ENCODE data around the gene ACOX1. TPM values are rescaled to one million over a fixed set of nuclear protein-coding genes. Genes with fewer than 3 reads are reported as not detected.

ACOX1 gene
- total RNA-seq, 1 donor from 2014 or later: 35.1 TPM

DNA sequence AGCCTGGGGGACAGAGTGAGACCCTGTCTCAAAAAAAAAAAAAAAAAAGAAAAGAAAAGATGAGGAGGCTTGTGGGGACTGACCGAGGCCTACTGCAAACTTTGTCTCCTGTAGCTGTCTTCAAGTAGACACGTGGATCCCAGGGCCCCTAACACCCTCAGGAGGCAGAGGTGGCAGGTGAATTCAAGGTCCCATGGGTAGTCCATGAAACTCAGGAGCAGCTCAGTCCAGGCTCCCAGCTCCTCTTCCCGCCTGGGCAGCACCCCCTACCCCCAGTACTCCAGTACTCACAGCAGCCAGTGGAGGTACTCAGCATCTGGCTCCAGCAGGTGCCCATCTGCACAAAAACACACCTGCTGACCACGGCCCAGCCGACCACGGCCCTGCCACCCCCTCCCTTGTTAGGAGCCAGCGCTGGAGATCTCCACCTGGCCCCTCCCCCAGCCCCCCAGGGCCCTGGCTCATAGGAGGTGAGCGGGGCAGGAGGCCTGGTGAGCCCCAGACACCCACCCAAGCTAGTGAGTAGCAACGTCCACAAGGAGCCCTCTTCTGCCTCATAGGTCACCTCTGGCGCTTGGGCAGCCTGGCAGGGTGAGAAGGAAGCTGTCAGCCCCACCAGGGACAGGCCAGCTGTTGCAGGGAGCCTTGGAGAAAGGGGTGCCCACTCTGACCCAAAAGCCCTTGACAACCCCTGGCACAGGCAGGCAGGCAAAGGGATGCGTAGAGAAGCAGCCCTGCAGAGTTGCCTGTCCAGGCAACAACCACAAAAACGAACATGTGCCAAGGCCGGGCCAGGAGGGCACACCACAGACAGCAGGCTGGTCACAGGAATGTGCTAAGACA is 78.1 kb downstream of the ACOX1 start:
- TF ChIP-seq CTCF (conservative IDR thresholded peaks at IDR 0.05; ENCODE audit: low read depth, low read length): no peak
- no peak overlapping the region for H3K4me3 ChIP-seq (ENCODE audit: low read depth, low read length)
- no peak for DNase-seq (ENCODE audit: low read depth)

- no peak for TF ChIP-seq CTCF (conservative IDR thresholded peaks at IDR 0.05; ENCODE audit: low read depth, low read length)
- H3K4me3 ChIP-seq (ENCODE audit: low read depth, low read length): no peak overlapping the region
- no peak for DNase-seq (ENCODE audit: low read depth)
Measured at GRCh38 chr17:75899767-75900468, 79.0 kb downstream of the ACOX1 start.

GRCh38 chr17:75899353-75899752 is 79.6 kb downstream of the ACOX1 start:
- no peak for DNase-seq (ENCODE audit: low read depth)
- TF ChIP-seq CTCF (conservative IDR thresholded peaks at IDR 0.05; ENCODE audit: low read depth, low read length): no peak
- no peak overlapping the region for H3K4me3 ChIP-seq (ENCODE audit: low read depth, low read length)

GRCh38 chr17:75898791-75899190 is 80.2 kb downstream of the ACOX1 start:
- TF ChIP-seq CTCF (conservative IDR thresholded peaks at IDR 0.05; ENCODE audit: low read depth, low read length): no peak
- no peak overlapping the region for H3K4me3 ChIP-seq (ENCODE audit: low read depth, low read length)
- no peak for DNase-seq (ENCODE audit: low read depth)

DNA sequence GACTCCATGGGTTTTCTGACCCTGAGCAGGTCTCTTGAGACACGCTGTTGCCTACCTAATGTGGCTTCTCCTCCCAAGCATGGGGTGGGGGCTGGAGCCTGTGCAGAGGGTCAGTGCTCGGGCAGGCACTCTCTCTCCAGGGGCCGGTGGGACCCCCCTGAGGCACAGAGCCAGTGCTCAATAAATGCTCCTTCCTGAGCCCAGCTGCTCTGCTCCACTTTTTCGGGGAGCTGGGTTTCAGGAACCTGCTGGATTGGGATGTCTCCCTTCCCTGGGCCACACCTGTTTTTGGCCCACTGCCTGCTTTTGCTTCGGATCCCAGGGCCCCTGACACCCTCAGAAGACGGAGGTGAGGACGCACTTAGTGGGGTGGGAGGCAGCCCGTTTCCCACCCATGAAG is 80.9 kb downstream of the ACOX1 start:
- no peak overlapping the region for H3K4me3 ChIP-seq (ENCODE audit: low read depth, low read length)
- no peak for TF ChIP-seq CTCF (conservative IDR thresholded peaks at IDR 0.05; ENCODE audit: low read depth, low read length)
- no peak for DNase-seq (ENCODE audit: low read depth)

GRCh38 chr17:75897160-75898019 is 81.6 kb downstream of the ACOX1 start:
- no peak for TF ChIP-seq CTCF (conservative IDR thresholded peaks at IDR 0.05; ENCODE audit: low read depth, low read length)
- H3K4me3 ChIP-seq (ENCODE audit: low read depth, low read length): peak overlapping the region; percentile 76
- DNase-seq (ENCODE audit: low read depth): no peak
